Activated T-helper 2 cell treated with anti-CD3 and anti-CD28 coated beads, Interferon-gamma antibody, Interleukin-2, Interleukin-4, amounts not matched to agents 10 μg/mL and 5 μg/mL and 100 μg/mL, durations not matched to agents 14 hours and 24 hours and 36 hours (primary cell): ENCODE data around the gene CCND1. TPM values are rescaled to one million over a fixed set of nuclear protein-coding genes. Genes with fewer than 3 reads are reported as not detected.

Source experiments
- DNase-seq: peaks from one replicate; pipeline ENCODE4 v3.0.0; 2021; ENCODE audit warnings: low spot score
- H3K27ac Mint-ChIP-seq: one replicate; pipeline ENCODE4 v1.8.0; 2021; ENCODE audit warnings: mixed read lengths
- H3K27me3 Mint-ChIP-seq: one replicate; pipeline ENCODE4 v1.8.0; 2021; ENCODE audit warnings: low read depth, mixed read lengths
- H3K36me3 Mint-ChIP-seq: one replicate; pipeline ENCODE4 v1.8.0; 2021; ENCODE audit warnings: low read depth, mixed read lengths
- H3K4me1 Mint-ChIP-seq: one replicate; pipeline ENCODE4 v1.8.0; 2021; ENCODE audit warnings: low read depth, mixed read lengths
- H3K4me3 Mint-ChIP-seq: one replicate; pipeline ENCODE4 v1.8.0; 2021; ENCODE audit warnings: low read depth, mild to moderate bottlenecking, moderate library complexity, mixed read lengths
- H3K9me3 Mint-ChIP-seq: one replicate; pipeline ENCODE4 v1.8.0; 2021; ENCODE audit warnings: mixed read lengths
- intact Hi-C: fragments of 100-400 bp; cut with micrococcal nuclease; formaldehyde crosslinking; loops from one replicate; pipeline ENCODE4 v1.15.1; 2023
- total RNA-seq: library from RNA; stranded (reverse); gene quantifications from 2 replicates; pipeline ENCODE4 v1.2.3, GENCODE V29; 2022

The CCND1 gene
- total RNA-seq, 1 donor from 2014 or later, result 1.2 TPM

GRCh38 chr11:69702239-69702691, 61.3 kb downstream of the CCND1 start:
- H3K27me3 Mint-ChIP-seq, result peaks cover 53% of the 10 kb centered on the region
- H3K27ac Mint-ChIP-seq, result no peak overlapping the region
- H3K4me3 Mint-ChIP-seq, result no peak overlapping the region
- no peaks in the 10 kb centered on the region for H3K9me3 Mint-ChIP-seq
- no peaks in the 10 kb centered on the region for H3K36me3 Mint-ChIP-seq
- DNase-seq, result no peak
- peaks cover 5% of the 10 kb centered on the region for H3K4me1 Mint-ChIP-seq
- intact Hi-C loops, result loop anchor here (5.0 to 10.0 kb wide), 4 partner anchors 73 to 375 kb away; partner anchors contain the start of genes ANO1, FGF3 and FGF4

DNA sequence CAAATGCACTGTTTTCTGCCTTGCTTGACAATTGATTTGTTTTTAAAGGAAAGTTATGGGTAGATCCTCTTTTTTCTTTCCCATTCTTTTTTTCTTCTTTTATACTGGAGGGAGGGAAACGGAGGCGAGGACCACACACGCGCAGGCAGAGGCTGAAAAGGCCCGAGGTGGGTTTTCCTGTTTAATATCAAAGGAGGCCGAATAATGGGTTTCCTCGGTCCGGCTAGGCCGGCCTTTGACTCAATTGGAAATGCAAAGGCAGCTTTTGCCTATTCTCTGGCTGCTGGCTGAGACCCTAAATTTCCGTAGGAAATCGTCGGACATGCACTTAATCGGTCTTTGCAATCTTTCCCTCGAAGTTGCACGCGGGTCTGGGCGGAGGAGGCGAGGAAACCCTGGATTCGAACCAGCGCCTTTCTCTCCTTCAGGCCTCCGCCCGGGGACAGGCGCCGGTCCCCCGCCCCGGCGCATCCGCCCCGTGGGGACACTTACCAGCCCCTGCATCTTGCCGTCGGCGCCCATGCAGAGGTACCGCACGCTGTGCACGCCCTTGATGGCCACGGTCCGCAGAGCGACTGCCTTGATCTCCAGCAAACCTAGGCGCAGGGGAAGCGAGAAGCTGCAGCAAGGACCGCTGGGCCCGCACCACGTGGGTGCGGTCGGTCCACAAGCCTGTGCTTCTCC, 62.0 kb downstream of the CCND1 start:
- Mint-ChIP-seq H3K4me3 (no peak overlapping the region), H3K4me1 (peaks cover 5% of the 10 kb centered on the region), H3K36me3 (no peaks in the 10 kb centered on the region), H3K9me3 (no peaks in the 10 kb centered on the region), H3K27ac (no peak overlapping the region), H3K27me3 (peaks cover 55% of the 10 kb centered on the region)
- DNase-seq, result no peak
- intact Hi-C loops, result loop anchor here (5.0 to 10.0 kb wide), 4 partner anchors 72 to 374 kb away; partner anchors contain the start of genes ANO1, FGF3 and FGF4

DNA sequence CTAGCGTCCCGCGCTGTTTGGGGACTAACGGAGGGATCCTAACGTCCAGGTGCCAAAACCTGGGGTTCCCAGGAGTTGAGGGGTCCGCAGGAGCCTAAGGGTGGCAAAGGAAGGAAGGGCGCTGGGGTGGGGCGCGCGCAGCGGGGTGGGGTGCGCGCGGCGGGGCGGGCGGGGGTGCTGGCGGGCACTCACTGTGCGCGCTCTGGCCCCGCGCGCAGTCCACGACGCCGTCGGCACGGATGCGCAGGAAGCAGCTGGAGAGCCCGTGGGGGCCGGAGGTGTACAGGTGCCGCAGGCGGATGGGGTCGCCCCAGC, 62.5 kb downstream of the CCND1 start:
- Mint-ChIP-seq H3K4me3 (no peak overlapping the region), H3K36me3 (no peaks in the 10 kb centered on the region), H3K27ac (no peak overlapping the region), H3K4me1 (peaks cover 5% of the 10 kb centered on the region), H3K27me3 (peaks cover 55% of the 10 kb centered on the region), H3K9me3 (no peaks in the 10 kb centered on the region)
- intact Hi-C loops, result loop anchor here (5.0 to 10.0 kb wide), 4 partner anchors 71 to 374 kb away; partner anchors contain the start of genes ANO1, FGF3 and FGF4
- no peak for DNase-seq

Other genes starting within 250 kb of the CCND1 start
- gene LINC01488, start 159.5 kb upstream of the CCND1 start, total RNA-seq, result not detected in 2 replicates
- 24.4 and 26.4 TPM in 2 replicates for gene LTO1, start 34.2 kb downstream of the CCND1 start, total RNA-seq
- gene FGF19, start 62.9 kb downstream of the CCND1 start, total RNA-seq, result not detected in 2 replicates
- gene FGF4, start 134.2 kb downstream of the CCND1 start, total RNA-seq, result not detected in 2 replicates
- gene FGF3, start 178.3 kb downstream of the CCND1 start, total RNA-seq, result not detected in 2 replicates